ENCODE measurements around the gene ZNF771. TPM values are rescaled to one million over a fixed set of nuclear protein-coding genes. Genes with fewer than 3 reads are reported as not detected.

ZNF771 gene
- polyA plus RNA-seq, 1 of the 3 experiments (the other 2 are of a cell fraction): 20.4 TPM

- Histone ChIP-seq H3K9me2 (no peaks in the 10 kb centered on the region), H3F3A (replicated peaks; ENCODE audit: insufficient read depth) (peaks cover 16% of the 10 kb centered on the region), H3K4me1 (ENCODE audit: control insufficient read depth in 1 of 2, insufficient read depth in 2 of 2, low read depth in 1 of 2, low read length in 1 of 2) (peaks cover 0 to 12% of the 10 kb centered on the region in 2 experiments; a peak in 1 of 4 replicates), H3K9ac (no peak overlapping the region), H3K27ac (ENCODE audit: low read depth in 2 of 2, low read length in 1 of 2) (no peak overlapping the region), H3K27me3 (ENCODE audit: insufficient read depth) (no peaks in the 10 kb centered on the region), H2AFZ (ENCODE audit: low read depth) (no peak overlapping the region), H4K20me1 (ENCODE audit: insufficient read depth) (peaks cover under 1% of the 10 kb centered on the region; the same call in 1 of the 2 replicates), H3K79me2 (ENCODE audit: insufficient read depth) (peaks cover 7% of the 10 kb centered on the region; the same call in 1 of the 2 replicates), H3K9me3 (no peaks in the 10 kb centered on the region), H3K4me3 (ENCODE audit: low read depth in 2 of 2, low read length in 1 of 2) (no peak overlapping the region), H3K36me3 (replicated peaks in 1 of 2; ENCODE audit: control insufficient read depth in 1 of 2, insufficient read depth in 2 of 2, low read length in 1 of 2) (peaks cover 11 to 28% of the 10 kb centered on the region in 2 experiments), H3K4me2 (no peak overlapping the region)
- ChIA-PET CTCF (interaction anchor here (1.0 to 4.0 kb wide), 3 partner anchors 9 to 29 kb away, joined by 5 to 24 read pairs (median 13); partner anchors contain the start of gene DCTPP1), POLR2A (no interaction called here)
- 93% methylated on average over 5 of the region's 5 CpGs for WGBS (ENCODE audit: low lambda C conversion rate)
- TF ChIP-seq RFX5 (IDR thresholded peaks at IDR 0.05; ENCODE audit: low read length): no peak
- no peak for TF ChIP-seq CTCF (IDR thresholded peaks at IDR 0.05)
- TF ChIP-seq IRF3 (IDR thresholded peaks at IDR 0.05; ENCODE audit: low read depth, low read length): no peak
- TF ChIP-seq YY1 (IDR thresholded peaks at IDR 0.05; ENCODE audit: low read depth): no peak
- no peak for TF ChIP-seq MXI1 (IDR thresholded peaks at IDR 0.05; ENCODE audit: low read depth, low read length)
- no peak for TF ChIP-seq PBX3 (IDR thresholded peaks at IDR 0.05)
- no peak for DNase-seq
These were observed 13.6 kb downstream of the ZNF771 start for GRCh38 chr16:30421010-30421409.

- POLR2A ChIA-PET: no interaction called here
- no peak overlapping the region for H2AFZ ChIP-seq (ENCODE audit: low read depth)
- H3K4me2 ChIP-seq: no peak overlapping the region
- H3K4me1 ChIP-seq (ENCODE audit: control insufficient read depth in 1 of 2, insufficient read depth in 2 of 2, low read depth in 1 of 2, low read length in 1 of 2): peaks cover 6 to 10% of the 10 kb centered on the region in 2 experiments; a peak in 1 of 4 replicates
- peaks cover 43% of the 10 kb centered on the region for H3K79me2 ChIP-seq (ENCODE audit: insufficient read depth)
- no peaks in the 10 kb centered on the region for H3K9me3 ChIP-seq
- TF ChIP-seq TCF12 (IDR thresholded peaks at IDR 0.05) (no peak), USF1 (IDR thresholded peaks at IDR 0.05; ENCODE audit: borderline replicate concordance, low read depth) (no peak), CHD2 (IDR thresholded peaks at IDR 0.05; ENCODE audit: low read length, partially characterized antibody) (no peak), RFX5 (IDR thresholded peaks at IDR 0.05; ENCODE audit: low read length) (no peak), RAD21 (IDR thresholded peaks at IDR 0.05; ENCODE audit: low read length) (no peak)
- no peaks in the 10 kb centered on the region for H3K27me3 ChIP-seq (ENCODE audit: insufficient read depth)
- DNase-seq: no peak
- H3K4me3 ChIP-seq (ENCODE audit: low read depth in 2 of 2, low read length in 1 of 2): no peak overlapping the region; a peak in 1 of 4 replicates
- peaks cover 3% of the 10 kb centered on the region for H3F3A ChIP-seq (replicated peaks; ENCODE audit: insufficient read depth)
- no peaks in the 10 kb centered on the region for H4K20me1 ChIP-seq (ENCODE audit: insufficient read depth)
- CTCF ChIA-PET: interaction anchor here (2.1 kb wide), 1 partner anchor 18 kb away, joined by 7 read pairs; no protein-coding TSS in a partner anchor
- no peak overlapping the region for H3K9ac ChIP-seq
- H3K9me2 ChIP-seq: no peaks in the 10 kb centered on the region
- H3K36me3 ChIP-seq (replicated peaks in 1 of 2; ENCODE audit: control insufficient read depth in 1 of 2, insufficient read depth in 2 of 2, low read length in 1 of 2): peaks cover 11 to 21% of the 10 kb centered on the region in 2 experiments
- 100% methylated on average over 4 of the region's 4 CpGs for WGBS (ENCODE audit: low lambda C conversion rate)
- H3K27ac ChIP-seq (ENCODE audit: low read depth in 2 of 2, low read length in 1 of 2): no peak overlapping the region
These were observed 20.6 kb downstream of the ZNF771 start for GRCh38 chr16:30428055-30428454.
